ENCODE results near the gene ARL15. TPM values are rescaled to one million over a fixed set of nuclear protein-coding genes. Genes with fewer than 3 reads are reported as not detected.
A peak's percentile ranks its signal among the peaks of the same experiment; 100 is the strongest.

ARL15 gene
- total RNA-seq, 6 donors from 2014 or later = 6.7 to 36.4 (median 20.7) TPM

DNA sequence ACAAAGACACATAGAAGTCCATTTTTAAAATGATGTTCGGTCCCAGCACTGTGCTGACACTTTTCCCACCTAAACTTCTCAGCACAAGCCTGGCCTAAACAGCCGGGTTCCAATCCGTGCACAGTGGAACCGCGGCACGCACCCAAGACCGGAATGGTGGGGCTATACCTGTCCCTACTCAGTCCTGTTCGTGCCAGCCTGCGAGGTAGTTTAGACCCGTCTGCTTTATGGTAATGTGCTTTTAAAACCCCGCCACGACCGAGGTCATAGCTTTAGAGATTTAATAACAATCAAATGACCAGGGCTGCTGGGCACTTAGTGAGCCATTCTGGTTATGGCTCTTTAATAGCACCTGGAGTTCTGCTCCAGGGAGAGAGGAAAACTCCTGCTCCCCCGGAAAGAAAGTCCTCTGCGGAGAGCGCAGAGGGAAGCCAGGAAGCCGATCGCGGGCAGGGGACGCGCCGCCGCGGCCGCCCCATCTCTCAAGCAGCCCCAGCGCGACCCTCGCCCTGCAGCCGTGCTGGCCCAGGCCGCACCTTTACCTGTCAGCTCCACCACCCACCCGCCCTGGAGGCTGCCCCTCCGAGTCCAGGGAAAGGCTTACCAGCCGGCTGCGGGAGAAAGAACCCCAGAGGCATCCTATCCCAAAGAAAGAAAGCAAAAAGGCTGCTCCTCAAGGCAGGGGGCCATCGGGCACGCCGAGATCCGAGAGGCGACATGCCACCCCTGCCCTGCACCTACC lies 511 bp downstream of the ARL15 start:
- ATAC-seq (ENCODE audit: low FRiP score in 2 of 2) = peak; percentile 57 to 63

GRCh38 chr5:54309276-54309675 lies 1.1 kb downstream of the ARL15 start:
- Histone ChIP-seq H3K36me3 (no peaks in the 10 kb centered on the region), H3K9me3 (no peaks in the 10 kb centered on the region), H3K4me1 (peaks cover 9 to 24% (median 22%) of the 10 kb centered on the region in 4 donors), H3K4me3 (peak overlapping the region; percentile 71 to 89 (median 72)), H3K27ac (peak overlapping the region in 2 of 4 donors; percentile 83 to 95), H3K27me3 (no peaks in the 10 kb centered on the region)
- TF ChIP-seq POLR2AphosphoS5 (IDR thresholded peaks at IDR 0.05) = no peak
- no peak for TF ChIP-seq POLR2A (IDR thresholded peaks at IDR 0.05)
- TF ChIP-seq CTCF (IDR thresholded peaks at IDR 0.05) = no peak
- no peak for TF ChIP-seq EP300 (IDR thresholded peaks at IDR 0.05)
- DNase-seq (no peak), ATAC-seq (ENCODE audit: low FRiP score in 2 of 2) (no peak)
- WGBS, 2 donors = 19 to 20% methylated on average over 10 of the region's 10 CpGs

More for the DNA sequence above, 511 bp downstream of the ARL15 start:
- Histone ChIP-seq H3K4me1 (peaks cover 9 to 24% (median 22%) of the 10 kb centered on the region in 4 donors), H3K4me3 (peak overlapping the region; percentile 71 to 89 (median 72)), H3K27me3 (no peaks in the 10 kb centered on the region), H3K27ac (peak overlapping the region; percentile 83 to 95 (median 88)), H3K36me3 (no peaks in the 10 kb centered on the region), H3K9me3 (no peaks in the 10 kb centered on the region)
- WGBS, 2 donors = 0 to 1% methylated on average over 26 to 38 of the region's 39 CpGs
- peak; percentile 42 to 91 for DNase-seq
- no peak for TF ChIP-seq POLR2AphosphoS5 (IDR thresholded peaks at IDR 0.05)
- TF ChIP-seq CTCF (IDR thresholded peaks at IDR 0.05) = no peak
- TF ChIP-seq POLR2A (IDR thresholded peaks at IDR 0.05) = no peak
- TF ChIP-seq EP300 (IDR thresholded peaks at IDR 0.05) = no peak

GRCh38 chr5:54307583-54307982 lies 2.8 kb downstream of the ARL15 start:
- Histone ChIP-seq H3K9me3 (no peaks in the 10 kb centered on the region), H3K4me1 (peaks cover 9 to 32% (median 25%) of the 10 kb centered on the region in 4 donors), H3K4me3 (peak overlapping the region in 1 of 4 donors; percentile 72), H3K36me3 (no peaks in the 10 kb centered on the region), H3K27ac (no peak overlapping the region), H3K27me3 (no peaks in the 10 kb centered on the region)
- 83 to 89% methylated on average over 3 of the region's 3 CpGs for WGBS, 2 donors
- DNase-seq = no peak
- no peak for ATAC-seq (ENCODE audit: low FRiP score in 2 of 2)
- TF ChIP-seq EP300 (IDR thresholded peaks at IDR 0.05) (no peak), POLR2AphosphoS5 (IDR thresholded peaks at IDR 0.05) (no peak), CTCF (IDR thresholded peaks at IDR 0.05) (no peak), POLR2A (IDR thresholded peaks at IDR 0.05) (no peak)

DNA sequence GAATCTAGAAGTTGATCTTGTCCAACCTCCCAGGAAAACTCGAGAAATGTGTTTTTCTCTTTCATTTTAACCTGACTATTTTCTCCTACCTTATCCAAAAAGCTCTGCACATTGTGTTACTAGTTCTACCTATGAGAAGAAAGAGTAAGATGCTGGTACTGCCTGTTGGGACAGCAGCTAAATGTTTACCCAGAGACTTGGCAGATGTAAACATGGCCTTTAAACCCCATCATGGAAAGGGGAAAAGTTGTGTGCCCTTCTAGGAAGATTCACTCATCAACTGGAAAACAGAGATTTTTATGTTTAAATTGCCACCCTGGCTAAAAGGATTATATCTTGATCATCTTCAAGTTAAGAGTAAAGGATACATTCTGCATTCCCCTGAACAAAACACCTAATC lies 3.5 kb downstream of the ARL15 start:
- H3K36me3 ChIP-seq = no peaks in the 10 kb centered on the region
- TF ChIP-seq EP300 (IDR thresholded peaks at IDR 0.05) (no peak), POLR2A (IDR thresholded peaks at IDR 0.05) (no peak), CTCF (IDR thresholded peaks at IDR 0.05) (no peak), POLR2AphosphoS5 (IDR thresholded peaks at IDR 0.05) (no peak)
- H3K27me3 ChIP-seq = no peaks in the 10 kb centered on the region
- DNase-seq = no peak
- ATAC-seq (ENCODE audit: low FRiP score in 2 of 2) = no peak
- H3K27ac ChIP-seq = no peak overlapping the region
- no peaks in the 10 kb centered on the region for H3K9me3 ChIP-seq
- H3K4me1 ChIP-seq = peaks cover 14 to 34% (median 29%) of the 10 kb centered on the region in 4 donors
- 92 to 96% methylated on average over 1 of the region's 1 CpG for WGBS, 2 donors
- no peak overlapping the region for H3K4me3 ChIP-seq

Data from upper lobe of left lung (tissue), 6 donors.